NCI-H345 treated with DMSO at 0.1 percent for 48 hours (cell line): Measurements from ENCODE around the gene DCAKD.

Experiments
- DNase-seq: peaks from one replicate; lab custom pipeline; 2025; ENCODE audit not compliant: unreplicated experiment; lab: John Stamatoyannopoulos, UW

The DCAKD gene, protein sequence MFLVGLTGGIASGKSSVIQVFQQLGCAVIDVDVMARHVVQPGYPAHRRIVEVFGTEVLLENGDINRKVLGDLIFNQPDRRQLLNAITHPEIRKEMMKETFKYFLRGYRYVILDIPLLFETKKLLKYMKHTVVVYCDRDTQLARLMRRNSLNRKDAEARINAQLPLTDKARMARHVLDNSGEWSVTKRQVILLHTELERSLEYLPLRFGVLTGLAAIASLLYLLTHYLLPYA

DNA sequence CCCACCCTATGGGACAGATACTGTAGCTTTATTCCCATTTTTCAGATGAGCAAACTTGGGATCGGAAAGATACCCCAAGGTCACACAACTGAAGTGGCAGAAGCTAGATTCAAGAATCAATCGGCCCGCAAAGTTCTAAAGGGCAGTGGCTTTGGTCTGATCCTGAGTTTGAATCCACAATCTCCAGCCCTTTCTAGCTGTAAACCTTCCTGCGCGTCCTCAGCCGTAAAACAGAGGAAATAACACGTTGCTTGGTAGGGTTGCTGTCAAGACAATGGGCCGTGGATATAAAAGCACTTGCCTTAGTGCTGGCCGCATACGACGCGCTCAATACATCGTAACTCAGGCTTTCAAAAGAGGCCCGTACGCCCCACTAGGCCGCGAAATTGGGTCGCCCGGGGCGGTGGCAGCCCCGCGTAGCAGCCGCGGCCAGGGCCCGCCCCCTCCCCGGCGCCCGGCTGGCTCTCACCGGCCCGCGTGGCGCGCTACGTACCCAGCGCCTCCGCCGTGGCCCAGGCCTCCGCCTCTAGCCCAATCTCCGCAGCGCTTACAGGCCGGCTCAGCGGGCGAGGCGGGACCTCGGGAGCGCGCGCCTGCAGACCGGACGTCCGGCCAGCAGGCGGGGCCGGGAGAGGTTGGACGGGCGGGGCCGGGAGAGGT is at the start of gene DCAKD:
Gene DCAKD, minus strand, starts transcription at position 573 of the 660 bp plus-strand sequence. CDS start 16,747 bp downstream, outside the sequence.
- DNase-seq = peak; percentile 92

DNA sequence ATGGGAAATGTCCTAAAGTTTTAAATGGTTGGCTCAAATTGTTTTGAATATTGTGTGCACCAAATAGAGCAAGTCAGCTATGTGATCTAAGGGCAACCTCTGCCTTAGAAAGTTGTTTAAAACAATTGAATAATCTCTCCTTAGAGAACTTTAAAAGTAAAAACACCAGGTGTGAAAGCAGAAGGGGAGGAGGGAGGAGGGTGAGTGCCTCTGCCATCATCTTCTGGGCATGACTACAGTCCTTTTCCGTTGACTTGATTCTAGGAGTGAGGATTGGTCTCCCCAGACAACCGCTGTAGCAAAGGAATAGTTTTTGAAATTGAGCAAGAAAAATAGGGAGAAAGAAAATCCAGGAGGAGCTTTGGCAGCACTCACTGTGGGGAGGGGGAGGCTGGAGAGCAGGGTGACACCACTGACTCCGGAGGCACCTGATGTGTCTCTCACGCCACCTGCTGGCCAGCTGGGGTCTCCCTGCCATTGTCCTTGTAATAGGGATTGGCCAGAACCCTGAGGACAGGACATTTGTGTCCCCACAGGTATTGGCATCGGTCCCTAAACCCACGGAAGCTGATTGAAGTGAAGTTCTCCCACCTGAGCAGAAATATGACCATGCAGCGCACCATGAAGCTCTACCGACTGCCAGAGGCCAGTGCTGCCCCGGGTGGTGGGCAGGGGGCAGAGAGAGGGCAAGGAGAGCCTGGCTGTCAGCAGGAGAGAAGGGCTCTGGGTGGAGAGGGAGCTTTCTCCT is 47.6 kb upstream of the DCAKD start:
- DNase-seq = peak; percentile 21

DNA sequence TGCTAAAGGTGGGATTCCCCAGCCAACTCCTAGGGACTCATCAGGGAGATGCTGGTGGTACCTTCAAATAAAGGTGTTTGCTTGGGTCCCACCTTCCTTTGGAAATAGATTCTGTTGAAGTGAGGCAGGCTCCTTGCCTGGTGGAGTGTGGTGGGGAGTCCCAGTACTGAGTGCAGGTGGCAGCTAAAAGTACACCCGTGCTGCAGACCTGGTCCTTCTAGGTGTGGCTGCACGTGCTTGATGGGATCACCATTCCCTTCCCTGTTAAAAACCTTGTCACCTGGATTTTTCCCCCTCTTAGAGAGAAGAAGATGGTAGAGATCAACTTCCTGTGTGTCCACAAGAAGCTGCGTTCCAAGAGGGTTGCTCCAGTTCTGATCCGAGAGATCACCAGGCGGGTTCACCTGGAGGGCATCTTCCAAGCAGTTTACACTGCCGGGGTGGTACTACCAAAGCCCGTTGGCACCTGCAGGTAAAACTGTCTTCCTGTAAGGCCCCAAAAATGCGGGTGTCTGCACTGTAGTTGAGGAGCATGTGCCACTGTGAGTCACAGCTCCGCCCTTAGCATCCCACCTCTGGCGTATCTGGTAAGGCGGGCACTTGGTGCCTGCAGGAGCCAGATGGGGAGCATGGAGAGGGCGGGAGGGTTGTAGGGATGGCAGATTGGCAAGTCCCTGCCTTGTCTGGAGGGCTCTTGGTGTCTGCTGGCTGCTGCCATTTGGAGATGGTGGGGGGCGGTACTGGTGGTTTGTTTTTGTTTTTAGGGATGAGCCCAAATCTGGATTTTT is 46.8 kb upstream of the DCAKD start:
- DNase-seq = no peak

DNA sequence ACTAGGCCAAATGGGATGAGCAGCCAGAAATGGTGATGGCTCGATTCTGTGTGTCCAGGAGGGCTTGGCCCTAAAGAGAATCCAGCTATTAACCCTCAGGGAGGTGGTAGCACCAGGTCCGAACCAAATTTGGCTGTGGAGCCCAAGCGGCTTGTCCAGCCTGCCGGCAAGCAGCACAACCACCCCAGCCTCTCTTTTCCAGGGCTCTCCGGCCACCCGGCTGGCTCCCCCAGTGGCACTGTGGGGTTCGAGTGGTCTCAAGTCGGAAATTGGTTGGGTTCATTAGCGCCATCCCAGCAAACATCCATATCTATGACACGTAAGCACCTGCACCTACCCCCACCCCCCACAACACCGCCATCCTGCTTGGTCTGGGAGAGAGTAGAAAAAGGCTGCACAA is 45.5 kb upstream of the DCAKD start:
- DNase-seq = no peak

DNA sequence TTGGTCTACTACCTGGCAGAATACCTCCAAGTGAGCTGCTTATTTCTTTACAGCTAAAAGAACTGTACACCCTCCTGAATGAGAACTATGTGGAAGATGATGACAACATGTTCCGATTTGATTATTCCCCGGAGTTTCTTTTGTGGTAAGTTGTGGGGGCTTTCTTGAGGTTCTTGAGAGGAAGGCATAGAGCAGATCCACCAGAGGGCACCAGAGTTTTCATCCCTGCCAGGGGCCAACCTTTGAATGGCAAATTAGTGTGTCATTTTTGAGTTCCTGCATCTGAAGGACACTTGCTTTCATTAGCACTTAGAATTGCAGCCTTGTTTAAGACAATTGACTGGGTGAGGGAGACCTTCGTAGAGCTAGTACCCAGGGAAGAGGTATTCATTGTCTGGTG is 44.7 kb upstream of the DCAKD start:
- DNase-seq = no peak

DNA sequence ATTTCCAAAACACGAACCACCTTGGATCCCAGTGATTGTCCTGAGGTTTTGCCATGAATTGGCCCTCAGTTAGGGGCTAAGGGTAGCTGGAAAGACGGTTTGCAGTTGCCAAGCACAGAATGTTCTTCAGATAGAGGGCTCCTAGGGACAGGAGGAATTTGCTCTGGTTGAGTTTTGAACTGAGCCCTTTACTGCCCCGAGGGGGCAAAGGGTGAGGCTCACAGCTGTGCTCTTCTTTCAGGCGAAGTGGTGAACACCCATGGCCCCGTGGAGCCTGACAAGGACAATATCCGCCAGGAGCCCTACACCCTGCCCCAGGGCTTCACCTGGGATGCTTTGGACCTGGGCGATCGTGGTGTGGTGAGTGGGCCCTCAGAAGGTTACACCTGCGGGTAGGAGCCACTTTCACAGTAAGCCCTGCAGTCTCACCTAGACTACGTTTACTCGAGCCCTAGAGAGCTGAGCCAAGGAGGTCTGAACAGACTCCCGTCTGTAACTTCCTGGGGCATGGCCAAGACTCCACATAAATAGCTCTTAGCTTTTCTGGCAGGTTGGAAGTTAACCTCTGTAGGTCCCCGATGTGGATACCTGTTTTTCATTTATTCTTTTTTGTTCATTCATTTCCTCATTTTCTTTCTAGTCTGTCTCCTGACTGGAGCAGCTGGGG is 42.1 kb upstream of the DCAKD start:
- DNase-seq = no peak

DNA sequence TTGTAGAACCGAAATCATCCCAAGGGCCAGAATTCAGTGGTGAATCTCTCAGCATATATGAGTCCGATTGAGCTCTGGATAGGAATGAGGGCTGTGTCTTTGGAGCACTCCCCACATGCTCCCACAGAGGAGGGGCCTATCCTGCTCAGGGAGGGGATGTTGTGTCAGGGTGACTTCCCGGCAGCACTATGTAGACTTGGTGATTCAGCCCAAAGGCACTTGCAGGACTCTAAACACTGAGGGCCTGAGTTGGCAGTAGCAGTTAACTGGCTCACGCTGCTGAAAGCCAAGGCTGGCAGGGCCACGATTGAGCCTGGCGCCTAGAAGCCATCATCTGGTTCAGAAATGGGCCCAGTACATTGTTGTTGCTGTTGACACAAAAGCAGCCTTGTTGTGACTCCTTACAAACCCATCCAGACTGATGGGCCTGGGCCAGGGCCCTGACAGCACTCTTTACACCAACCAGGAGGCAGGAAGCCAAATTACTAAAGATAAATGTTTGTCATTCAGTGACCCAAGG is 41.5 kb upstream of the DCAKD start:
- no peak for DNase-seq

DNA sequence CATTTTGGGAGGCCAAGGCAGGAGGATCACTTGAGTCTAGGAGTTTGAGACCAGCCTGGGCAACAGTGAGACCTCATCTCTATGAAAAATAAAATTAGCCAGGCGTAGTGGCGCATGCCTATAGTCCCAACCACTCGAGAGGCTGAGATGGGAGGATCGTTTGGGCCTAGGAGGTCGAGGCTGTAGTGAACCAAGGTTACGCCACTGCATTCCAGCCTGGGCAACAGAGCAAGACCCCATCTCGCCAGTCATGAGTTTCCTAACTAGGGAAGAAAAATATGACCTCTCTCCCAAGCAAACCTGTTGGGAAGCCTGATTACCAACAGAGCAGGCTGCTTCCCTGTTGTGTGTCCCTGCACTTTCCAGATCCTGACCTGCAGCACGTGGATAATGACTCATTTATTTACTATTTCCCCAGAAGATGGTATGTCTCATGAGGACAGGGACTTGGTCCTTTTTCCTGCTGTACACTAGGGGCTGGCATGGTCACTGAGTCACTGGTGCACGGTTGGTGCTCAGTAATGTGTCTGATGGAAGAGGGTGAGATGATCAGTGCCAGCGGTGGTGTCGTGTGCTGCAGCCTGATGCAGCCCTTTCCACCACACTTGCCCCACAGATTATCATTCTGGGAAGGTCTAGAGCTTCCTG is 40.5 kb upstream of the DCAKD start:
- no peak for DNase-seq

DNA sequence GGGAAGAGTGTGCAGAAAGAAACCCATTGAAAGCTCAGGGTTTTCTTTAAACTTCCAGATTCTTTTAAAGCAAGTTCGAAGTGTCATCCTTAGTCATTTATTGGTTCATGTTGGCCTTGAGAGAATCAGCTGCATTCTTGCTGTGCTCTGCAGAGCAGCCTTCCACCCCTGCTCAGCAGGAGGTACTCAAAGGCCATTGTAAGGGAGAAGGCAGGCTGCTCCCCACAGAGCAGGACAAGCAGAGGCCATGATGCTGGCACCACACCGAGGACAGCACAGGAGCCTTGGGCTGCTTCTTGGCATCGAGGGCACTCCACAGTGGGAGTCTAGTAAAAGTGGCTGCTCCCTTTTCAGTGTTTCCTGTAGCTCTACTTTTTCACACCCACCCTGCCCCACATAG is 39.3 kb upstream of the DCAKD start:
- DNase-seq = no peak

DNA sequence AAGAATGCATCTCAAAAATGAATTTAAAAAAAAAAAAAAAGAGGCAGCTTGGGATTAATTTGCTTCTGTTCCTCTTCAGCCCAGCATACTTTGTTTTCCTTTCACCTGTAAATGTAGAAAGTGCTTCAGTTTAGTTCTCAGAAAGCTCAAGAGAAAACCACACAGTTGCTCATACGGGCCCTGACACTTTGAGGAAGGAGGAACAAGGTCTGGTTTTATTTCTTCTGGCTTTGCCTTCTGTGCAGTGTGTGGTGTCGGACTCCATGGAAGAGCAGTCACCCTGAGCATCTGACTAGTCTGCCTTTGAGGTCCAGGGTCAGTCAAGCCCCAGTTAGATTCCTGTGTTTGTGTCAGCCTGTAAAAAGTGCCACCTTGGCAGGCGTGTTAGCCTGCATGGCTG is 37.3 kb upstream of the DCAKD start:
- DNase-seq = no peak

DNA sequence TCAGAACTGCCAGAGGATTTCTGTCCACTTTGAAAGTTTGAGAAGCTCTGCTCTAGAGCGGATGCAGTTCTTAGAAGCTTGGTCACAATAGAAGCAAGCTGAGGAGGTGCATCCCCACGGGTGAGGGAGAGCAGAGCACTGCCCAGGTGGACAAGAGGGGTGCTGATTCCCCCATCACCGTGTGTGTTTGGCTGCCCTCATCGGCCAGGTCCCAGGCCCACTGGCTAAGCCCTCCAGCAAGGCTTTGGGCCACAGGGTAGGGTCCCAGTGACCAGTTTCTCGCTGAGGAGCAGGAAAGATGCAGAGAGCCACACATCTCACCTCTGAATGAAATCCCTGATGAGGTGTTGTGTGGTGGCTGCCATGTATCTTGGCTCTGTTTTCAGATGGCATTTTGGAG is 36.5 kb upstream of the DCAKD start:
- DNase-seq = no peak

DNA sequence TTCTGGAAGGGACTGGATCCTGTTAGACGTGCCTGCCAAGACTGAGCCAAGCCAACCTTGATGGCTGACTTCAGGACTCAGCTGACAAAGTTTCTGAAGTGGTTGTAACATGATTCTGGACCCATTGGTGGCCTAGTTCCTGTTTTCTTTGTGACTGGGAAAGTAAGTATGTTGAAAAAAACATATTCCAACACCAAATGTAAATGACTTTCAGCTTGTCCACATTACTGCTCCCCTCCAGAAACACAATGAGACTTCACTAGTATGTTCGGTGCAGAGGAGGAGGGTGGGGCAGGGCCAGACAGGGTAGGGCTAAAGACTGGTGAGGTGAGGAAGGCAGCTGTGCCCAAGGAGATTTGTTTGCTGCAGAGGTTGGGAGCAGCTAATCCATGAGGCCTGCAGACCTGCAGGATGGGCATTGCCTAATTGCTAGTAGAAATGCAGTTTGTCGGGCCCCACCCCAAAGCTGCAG is 36.1 kb upstream of the DCAKD start:
- DNase-seq = no peak

DNA sequence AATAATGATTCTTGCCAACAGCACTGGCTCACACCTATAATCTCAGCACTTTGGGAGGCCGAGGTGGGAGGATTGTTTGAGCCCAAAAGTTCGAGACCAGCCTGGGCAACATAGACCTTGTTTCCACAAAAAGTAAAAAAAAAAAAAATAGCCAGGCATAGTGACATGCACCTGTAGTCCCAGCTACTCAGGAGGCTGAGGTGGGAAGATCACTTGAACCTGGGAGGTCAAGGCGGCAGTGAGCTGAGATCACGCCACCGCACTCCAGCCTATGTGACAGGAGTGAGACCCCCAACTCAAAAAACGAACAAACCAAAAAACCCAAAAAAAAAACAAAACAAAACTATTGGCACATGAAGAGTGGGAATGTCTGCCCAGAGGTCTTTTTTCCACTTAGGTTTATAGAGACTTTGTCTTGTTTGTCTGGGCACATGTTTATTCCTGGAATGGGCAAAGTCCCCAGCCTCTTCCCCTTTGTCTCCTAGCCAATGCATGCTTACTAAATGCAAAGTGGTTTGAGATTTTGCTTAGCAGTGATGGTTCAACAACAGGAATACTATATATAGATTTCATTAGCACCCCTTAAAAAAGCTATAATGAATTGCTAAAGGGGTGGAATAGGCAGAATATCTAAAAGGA is 35.6 kb upstream of the DCAKD start:
- DNase-seq = no peak

DNA sequence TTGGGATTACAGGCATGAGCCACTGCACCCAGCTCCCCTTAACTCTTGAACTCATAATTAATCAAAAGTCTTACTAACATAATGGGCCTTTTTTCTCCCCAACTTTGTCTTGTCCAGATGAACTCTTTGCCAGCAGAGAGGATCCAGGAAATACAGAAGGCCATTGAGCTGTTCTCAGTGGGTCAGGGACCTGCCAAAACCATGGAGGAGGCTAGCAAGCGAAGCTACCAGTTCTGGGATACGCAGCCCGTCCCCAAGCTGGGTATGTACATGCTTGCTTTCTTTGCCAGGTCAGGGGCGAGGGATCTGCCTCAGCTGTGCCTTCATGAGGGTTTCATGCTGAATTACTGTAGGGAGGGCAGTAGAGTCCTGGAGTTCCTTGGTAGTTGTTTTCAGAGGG is 35.0 kb upstream of the DCAKD start:
- DNase-seq = no peak

DNA sequence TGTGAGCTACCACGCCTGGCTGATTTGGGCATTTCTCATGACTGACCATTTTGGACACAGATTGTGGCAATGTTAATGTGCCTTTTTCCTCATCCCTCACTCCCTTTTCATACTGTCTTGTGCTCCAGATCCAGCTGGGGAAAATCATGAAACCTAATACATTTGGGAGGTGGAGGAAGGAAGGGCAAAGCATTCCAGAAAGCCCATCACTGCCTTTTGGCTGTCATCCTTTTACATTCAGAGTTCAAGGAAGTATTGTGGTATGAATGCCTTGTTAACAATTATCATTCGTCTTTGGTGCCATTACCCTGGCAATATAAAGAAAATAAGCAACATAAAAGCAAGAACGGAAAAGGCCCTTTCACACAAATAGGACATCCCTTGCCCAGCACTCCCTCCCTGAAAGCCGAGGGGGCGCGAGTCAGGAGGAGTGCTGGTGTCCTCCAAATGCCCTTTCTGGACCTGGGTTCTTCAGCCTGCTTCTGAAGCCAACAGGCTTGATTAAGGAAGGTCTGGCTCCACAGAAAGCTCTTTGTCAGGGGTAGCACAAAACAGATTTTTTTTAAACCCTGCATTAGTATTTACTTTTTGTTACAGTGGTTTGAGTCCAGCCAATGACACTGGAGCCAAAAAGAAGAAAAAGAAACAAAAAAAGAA is 29.7 kb upstream of the DCAKD start:
- no peak for DNase-seq

DNA sequence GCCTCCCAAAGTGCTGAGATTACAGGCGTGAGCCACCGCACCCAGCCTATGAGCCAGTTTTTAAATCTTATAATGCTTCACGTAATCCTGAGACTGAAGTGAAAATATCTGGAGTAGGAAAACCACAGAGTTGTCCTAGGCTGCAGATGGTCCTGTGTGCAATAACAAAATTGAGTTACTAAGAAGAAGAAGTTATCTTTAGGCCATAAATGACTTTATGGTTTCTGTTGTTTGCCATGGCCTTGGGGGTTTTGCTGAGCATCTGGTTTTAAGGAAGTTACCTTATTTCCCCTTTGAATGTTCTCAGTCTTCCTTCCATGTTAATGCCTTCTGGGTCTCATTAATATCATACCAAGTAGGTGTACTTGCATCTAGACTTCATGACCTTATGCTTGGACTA is 26.2 kb upstream of the DCAKD start:
- no peak for DNase-seq

DNA sequence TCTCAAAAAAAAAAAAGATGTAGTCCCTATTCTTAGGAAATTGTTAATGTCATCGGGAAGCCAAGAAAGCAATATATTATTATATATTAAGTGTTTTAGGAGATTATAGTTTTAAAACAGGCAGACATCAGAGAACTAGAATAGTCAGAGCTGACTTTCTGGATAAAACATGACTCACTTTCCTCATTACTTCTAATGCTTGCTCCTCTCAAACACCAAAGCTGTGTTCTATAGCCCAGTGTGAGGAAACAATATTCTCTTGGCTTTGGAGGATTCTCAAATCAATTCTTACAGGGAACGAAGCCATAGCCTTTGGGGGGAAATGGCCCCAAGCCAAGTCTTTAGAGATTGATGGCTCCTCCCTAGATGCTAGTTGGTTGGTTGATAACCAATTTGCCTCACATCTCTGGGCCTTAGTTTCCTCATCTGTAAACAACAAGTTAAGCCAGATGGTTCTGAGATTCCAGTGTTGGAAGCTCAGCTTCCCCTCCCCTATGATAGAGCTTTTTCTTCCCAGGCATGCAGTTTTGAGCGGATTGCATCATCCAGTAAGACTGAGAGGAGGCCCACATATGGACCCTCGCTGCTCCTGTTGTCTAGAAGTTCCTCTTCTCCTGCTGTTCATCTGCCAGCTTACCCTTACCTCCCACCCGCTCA is 22.1 kb upstream of the DCAKD start:
- DNase-seq = no peak

DNA sequence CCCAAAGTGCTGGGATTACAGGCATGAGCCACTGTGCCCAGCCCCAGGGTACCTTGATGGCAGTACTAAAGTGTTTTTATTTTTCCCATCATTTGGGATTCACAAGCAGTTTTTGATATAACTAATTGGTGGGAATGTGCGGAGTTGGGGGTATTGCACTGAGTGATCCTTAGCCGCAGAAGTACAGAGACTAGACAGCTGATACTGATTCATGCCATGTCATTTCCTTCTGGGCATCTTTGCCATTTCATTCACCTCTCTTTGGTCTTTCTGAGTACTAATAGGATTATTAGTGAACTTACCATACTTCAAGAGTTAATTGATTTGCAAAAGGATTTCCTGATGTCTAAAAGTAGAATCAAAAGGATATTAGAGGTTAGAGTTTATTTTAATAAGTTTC is 19.4 kb upstream of the DCAKD start:
- no peak for DNase-seq

DNA sequence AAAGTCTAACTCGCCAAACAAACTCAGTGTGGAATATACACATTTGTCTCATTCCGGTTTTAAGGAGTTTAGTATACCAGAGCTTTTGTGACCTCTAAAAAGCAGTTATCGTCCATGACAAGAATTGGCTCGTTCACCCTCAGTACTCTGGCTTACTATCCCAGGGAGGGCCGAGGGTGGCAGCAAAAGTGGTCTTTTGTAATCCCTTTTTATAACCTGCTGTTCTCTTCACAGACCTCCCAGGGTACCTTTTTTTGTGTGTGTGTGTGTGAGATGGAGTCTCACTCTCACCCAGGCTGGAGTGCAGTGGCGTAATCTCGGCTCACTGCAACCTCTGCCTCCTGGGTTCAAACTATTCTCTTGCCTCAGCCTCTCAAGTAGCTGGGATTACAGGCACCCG is 18.6 kb upstream of the DCAKD start:
- no peak for DNase-seq
